WERI-Rb-1 (cell line): Measurements from ENCODE around the gene KDM2B.

ENCODE experiments used
- DNase-seq: peaks from one replicate; pipeline ENCODE4 v3.0.0-alpha.2; 2020
- H3K27ac ChIP-seq: fragments of 250-450 bp; sonication (Bioruptor Pico); 2 replicates; pipeline ENCODE4 v1.5.1; 2020; ENCODE audit warnings: mild to moderate bottlenecking, moderate library complexity
- H3K27me3 ChIP-seq: fragments of 250-450 bp; sonication (Bioruptor Pico); 2 replicates; pipeline ENCODE4 v1.5.1; 2021; ENCODE audit warnings: mild to moderate bottlenecking, low read depth, moderate library complexity; ENCODE audit not compliant: insufficient read depth, severe bottlenecking
- H3K36me3 ChIP-seq: fragments of 250-450 bp; sonication (Bioruptor Pico); 2 replicates; pipeline ENCODE4 v1.5.1; 2020; ENCODE audit warnings: mild to moderate bottlenecking, moderate library complexity
- H3K4me3 ChIP-seq: 2 replicates; pipeline ENCODE4 v1.5.1; 2011; ENCODE audit warnings: low read depth, mild to moderate bottlenecking, control low read depth, low read length
- H3K9me3 ChIP-seq: fragments of 250-450 bp; sonication (Bioruptor Pico); 2 replicates; pipeline ENCODE4 v1.5.1; 2021; ENCODE audit warnings: mild to moderate bottlenecking, moderate library complexity; ENCODE audit not compliant: severe bottlenecking
- CTCF ChIP-seq: IDR thresholded peaks from 2 replicates; pipeline ENCODE4 v1.5.1; 2011; ENCODE audit warnings: low read depth, mild to moderate bottlenecking, control low read depth, inconsistent platforms, low read length

The KDM2B gene

GRCh38 chr12:121439715-121440114, 141.1 kb downstream of the KDM2B start:
- Histone ChIP-seq H3K4me3 (no peak overlapping the region), H3K27me3 (no peaks in the 10 kb centered on the region), H3K9me3 (peaks cover 2% of the 10 kb centered on the region), H3K27ac (no peak overlapping the region), H3K36me3 (peaks cover 55% of the 10 kb centered on the region)
- no peak for TF ChIP-seq CTCF
- no peak for DNase-seq

DNA sequence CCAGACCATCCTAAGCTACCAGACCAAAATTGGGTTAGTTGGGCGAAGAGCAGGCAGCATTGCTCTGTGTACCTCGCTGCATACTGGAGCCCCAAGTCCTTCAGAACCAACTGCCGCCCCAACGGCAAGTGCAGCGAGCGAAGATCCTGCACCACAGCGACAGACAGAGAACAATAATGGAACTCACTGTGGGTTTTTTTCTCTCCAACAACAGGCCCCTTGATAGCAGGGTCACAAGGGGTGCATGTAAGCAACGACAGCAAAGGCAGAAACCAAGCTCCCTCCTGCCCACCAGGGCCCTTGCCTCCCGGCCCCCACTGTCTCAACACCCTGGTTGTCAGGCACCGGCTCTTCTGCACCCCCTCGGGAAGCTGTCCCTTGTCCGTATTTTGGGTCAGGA, 141.9 kb downstream of the KDM2B start:
- Histone ChIP-seq H3K36me3 (peaks cover 58% of the 10 kb centered on the region), H3K27me3 (no peaks in the 10 kb centered on the region)
- TF ChIP-seq CTCF, result no peak

DNA sequence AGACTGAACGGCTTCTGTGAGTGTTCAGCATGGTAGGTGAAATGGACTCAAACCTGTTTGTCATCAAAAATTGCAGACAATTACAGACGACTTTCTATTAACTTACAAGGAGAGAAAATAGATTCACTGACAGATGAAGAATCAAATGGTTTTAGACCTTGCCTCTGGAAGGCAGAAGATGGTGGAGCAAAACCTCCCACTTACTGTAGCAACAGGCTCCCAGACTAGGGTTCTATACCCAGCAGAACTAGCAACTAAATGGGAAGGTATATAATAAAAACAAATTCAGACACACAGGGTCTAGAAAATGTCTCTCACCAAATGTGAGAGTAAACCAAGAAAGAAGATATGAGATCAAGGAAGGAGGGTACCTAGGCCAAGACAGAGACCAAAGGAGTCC, 144.1 kb downstream of the KDM2B start:
- Histone ChIP-seq H3K9me3 (peaks cover 2% of the 10 kb centered on the region), H3K36me3 (peaks cover 65% of the 10 kb centered on the region), H3K4me3 (no peak overlapping the region), H3K27ac (no peak overlapping the region), H3K27me3 (no peaks in the 10 kb centered on the region)
- TF ChIP-seq CTCF, result no peak
- DNase-seq, result no peak

More for the DNA sequence above, 141.9 kb downstream of the KDM2B start:
- no peak for DNase-seq
- Histone ChIP-seq H3K4me3 (no peak overlapping the region), H3K27ac (no peak overlapping the region), H3K9me3 (peaks cover 2% of the 10 kb centered on the region)

GRCh38 chr12:121432740-121433480, 147.9 kb downstream of the KDM2B start:
- peaks cover 2% of the 10 kb centered on the region for H3K9me3 ChIP-seq
- no peak overlapping the region for H3K4me3 ChIP-seq
- no peaks in the 10 kb centered on the region for H3K27me3 ChIP-seq
- no peak overlapping the region for H3K27ac ChIP-seq
- peaks cover 78% of the 10 kb centered on the region for H3K36me3 ChIP-seq
- TF ChIP-seq CTCF, result no peak
- DNase-seq, result no peak

- DNase-seq, result no peak
These were observed 149.9 kb downstream of the KDM2B start for GRCh38 chr12:121430833-121431415.

More at GRCh38 chr12:121430833-121431415, 149.9 kb downstream of the KDM2B start:
- Histone ChIP-seq H3K4me3 (no peak overlapping the region), H3K9me3 (no peaks in the 10 kb centered on the region), H3K27me3 (no peaks in the 10 kb centered on the region), H3K36me3 (peaks cover 80% of the 10 kb centered on the region), H3K27ac (no peak overlapping the region)
- no peak for TF ChIP-seq CTCF
